ENCODE measurements around the gene C1orf50.
A peak's percentile ranks its signal among the peaks of the same experiment; 100 is the strongest.
"Not testable (repeated sequence)": the region's sequence is repeated elsewhere in the genome, so short reads cannot be mapped to it uniquely, and the experiment has no call there.

C1orf50 gene

DNA sequence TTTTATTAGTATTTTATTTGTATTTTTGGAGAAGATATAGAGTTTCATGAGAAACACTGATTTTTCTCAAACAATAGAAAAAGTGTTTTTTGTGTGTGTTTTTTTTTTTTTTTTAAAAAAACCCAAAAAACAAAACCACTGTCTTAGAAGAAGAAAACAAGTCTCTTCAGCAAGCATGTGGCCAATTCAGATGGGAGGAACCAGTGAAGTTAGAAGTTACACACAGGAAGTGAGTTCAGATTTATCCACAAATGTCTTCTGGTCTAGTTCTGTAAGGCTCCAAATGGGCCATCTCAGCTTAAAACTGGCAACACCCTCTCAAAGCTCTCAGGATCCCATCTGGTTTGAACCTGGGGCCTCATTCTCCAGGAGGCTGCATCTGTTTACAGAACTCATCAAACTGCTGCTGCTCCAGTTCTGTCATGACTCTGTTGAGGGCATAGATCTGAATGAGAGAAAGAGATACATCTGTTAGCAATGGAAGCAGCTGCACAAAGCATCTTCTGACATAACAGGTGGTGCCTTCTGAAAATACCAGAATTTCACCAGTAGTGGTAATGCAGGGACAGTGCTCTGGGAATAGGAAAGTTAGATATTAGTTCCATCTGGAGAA is 40.1 kb downstream of the C1orf50 start:
- no peak for DNase-seq

DNA sequence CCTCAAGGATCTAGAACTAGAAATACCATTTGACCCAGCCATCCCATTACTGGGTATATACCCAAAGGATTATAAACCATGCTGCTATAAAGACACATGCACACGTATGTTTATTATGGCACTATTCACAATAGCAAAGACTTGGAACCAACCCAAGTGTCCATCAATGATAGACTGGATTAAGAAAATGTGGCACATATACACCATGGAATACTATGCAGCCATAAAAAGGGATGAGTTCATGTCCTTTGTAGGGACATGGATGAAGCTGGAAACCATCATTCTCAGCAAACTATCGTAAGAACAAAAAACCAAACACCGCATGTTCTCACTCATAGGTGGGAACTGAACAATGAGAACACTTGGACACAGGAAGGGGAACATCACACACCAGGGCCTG is 47.8 kb downstream of the C1orf50 start:
- DNase-seq = not testable (repeated sequence)

DNA sequence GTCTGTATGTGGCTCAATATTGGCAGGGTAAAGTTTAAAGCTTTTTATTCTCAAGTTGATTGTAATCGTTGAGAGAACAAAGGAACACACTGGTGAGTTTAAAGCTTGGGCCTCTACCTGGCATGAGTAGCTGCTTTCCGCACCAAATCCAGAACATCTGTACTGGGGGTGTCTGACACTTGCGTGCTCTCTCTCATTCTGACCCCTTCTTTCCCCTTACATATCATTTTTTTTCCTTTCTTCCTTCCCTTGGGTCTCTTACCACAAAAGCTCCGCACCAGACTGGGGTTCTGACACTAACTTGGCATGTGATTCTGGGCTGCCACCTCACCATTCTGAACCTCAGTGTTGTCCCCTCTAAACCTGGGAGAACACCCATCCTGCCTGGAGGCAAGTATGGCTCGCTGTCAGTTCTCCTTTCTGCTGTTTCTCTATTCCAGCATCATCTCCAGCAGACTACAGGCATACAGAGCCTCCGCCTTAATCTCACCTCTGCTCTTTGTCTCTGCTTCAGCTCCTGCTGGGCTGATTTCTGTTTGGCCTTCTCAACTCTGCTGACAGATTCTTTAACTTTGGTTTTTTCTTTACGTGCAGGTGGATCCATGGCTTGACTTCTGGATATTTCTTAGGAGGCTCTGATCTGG is 49.0 kb downstream of the C1orf50 start:
- no peak for DNase-seq

DNA sequence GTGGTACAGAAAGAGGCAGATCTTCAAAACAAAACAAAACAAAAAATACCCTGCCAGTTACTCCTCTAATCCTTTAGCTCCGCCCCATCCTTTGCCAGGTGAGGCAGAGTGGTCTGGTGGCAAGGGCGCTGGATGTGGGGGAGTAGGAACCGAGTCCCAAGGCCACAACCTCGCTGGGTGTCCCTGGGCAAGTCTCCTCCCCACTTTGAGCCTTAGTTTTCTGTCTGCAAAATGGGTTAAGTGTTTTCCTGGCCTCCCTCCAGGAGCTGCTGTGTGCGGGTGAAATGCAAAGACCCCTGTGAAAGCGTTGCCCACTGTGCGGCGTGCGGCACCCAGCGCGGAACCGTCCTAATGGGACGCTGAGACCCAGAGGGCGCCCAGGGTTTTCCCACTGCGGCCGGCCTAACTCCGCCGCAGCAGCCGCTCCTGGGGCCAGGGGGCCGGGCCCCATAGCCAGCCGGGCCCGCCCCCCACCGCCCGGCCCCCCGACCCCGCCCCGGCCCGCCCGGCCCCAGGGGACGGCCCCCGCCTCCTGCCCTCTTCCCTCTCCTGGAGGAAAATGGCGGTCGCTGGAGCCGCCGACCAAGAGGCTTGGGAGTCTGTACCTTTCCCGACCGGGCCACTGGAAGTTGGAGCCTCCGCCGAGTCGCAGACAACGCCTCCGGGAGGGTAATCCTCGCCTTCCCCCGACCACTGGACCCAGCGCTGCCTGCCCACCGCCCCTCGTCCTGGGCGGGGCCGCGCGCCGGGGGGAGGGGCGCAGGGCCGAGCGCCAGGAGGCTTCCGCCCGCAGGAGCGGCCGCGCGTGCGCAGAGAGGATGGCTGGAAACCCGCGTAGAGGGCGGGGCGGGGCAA is 49.8 kb downstream of the C1orf50 start, which contains the start of the genes ERMAP and SVBP:
Gene ERMAP, plus strand, starts transcription at position 538 of the 855 bp plus-strand sequence. CDS start 13,327 bp downstream, outside the sequence.
Gene SVBP, minus strand, starts transcription at position 813 of the 855 bp plus-strand sequence. CDS start 853 bp downstream, outside the sequence.
- peak; percentile 96 for DNase-seq

DNA sequence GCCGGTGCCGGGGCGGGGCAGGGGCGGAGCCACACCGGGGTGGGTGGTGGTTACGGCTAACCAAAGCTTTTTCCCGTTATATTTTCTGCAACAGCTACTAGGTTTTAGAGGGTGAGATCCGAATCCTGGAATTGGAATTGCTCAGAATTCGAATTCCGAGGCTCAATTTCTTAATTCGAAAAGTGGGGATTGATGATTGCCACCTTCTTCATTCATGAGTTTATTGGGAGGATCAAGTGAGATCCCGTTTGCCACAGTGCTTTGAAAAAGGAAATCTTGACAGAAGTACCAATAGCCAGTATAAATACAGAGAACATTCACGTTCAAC is 50.4 kb downstream of the C1orf50 start:
- no peak for DNase-seq

DNA sequence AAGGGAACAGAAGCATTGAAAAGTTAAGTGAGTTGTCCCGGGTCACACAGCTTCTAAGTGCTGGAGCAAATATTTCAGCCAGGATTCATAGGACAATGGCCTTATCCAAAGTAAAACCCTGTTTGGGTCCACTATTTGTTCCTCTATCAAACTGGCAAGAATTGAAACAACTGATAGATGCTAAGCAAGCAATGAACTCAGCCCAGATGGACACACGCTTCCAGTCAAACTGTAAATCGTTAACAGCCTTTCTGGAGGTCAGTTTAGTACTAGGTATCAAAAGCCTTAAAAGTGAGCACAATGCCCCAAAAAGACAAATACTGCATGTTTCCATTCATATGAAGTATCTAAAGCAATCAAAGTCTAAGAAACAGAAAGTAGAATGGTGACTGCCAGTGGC is 50.9 kb downstream of the C1orf50 start:
- no peak for DNase-seq

DNA sequence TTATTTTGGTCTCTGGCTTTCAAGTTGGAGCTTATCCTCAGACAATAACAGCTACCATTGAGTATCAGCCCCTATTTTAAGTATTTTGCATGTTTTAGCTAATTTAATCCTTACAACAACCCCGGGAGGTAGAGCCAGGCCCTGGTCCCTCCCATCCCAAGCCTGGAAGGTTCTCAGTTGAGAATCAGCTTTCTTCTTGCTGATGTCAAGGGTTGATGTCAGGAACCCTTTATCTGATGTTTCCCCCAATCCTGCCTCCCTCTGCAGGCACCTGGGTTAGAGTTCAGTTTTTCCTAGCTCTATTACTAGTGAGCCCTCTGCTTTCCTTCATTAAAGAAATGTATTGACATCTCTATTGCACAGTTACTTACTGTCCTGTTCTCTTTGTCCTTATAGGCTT is 53.8 kb downstream of the C1orf50 start:
- no peak for DNase-seq

DNA sequence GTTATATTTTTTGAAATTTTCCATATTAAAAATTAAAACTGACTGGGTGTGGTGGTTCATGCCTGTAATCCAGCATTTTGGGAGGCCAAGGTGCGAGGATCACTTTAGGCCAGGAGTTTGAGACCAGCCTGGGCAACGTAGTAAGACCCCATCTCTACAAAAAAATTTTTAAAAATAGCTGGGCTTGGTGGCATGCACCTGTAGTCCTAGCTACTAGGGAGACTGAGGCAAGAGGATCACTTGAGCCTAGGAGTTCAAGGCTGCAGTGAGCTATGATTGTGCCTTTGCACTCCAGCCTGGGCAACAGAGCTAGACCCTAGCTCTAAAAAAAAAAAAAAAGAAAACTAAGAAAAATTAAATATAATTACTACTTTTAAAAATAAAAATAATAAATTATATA is 54.6 kb downstream of the C1orf50 start:
- no peak for DNase-seq

DNA sequence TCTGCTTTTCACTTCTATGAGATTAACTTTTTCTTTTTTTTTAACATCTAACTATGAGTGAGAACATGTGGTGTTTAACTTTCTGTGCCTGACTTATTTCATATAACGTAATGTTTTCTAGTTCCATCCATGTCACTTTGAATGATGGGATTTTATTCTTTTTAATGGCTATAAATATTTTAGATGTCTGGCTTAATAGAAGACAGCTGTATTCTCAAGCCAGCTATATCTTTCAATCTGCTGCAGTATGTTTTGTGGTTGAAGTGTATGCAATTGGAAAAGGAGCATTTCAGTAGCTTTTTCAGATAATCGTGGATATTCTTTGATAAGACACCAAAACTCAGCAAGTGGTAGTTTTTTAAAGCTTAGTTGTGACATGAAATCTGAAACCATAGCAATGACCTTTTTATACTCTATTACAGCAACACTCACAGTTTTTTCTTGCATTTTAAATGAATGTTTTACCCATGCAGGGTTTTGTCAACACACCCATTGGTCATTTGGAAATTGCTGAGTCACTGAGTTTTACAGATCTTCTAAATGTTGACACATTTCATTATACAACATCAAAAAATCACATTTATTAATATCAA is 55.8 kb downstream of the C1orf50 start:
- DNase-seq = no peak

DNA sequence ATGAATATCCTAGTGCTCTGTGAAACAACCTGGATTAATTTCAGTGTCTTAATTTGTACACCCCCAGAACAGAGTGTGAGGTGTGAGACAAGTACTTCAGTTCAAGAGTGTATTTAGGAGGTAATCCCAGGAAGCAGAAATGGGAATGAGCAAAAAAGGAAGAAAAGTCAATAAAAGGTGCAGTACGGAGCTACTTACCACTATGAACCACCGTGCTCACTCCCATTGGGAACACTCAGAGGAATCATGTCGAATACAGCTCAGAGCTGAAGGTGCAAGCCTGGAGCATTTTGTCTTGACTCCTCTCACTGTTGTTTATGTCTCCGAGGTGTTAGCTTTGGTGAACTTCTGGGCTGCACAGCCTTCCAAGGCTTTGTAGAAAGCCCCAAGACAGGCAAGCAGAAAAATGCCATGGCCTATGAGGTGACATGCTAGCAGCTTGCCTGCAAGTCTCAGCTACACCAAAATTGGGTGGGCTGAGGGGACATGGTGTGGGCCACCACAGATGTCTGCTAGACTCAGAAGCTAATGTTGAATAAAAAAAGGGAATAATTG is 57.5 kb downstream of the C1orf50 start:
- DNase-seq = no peak

DNA sequence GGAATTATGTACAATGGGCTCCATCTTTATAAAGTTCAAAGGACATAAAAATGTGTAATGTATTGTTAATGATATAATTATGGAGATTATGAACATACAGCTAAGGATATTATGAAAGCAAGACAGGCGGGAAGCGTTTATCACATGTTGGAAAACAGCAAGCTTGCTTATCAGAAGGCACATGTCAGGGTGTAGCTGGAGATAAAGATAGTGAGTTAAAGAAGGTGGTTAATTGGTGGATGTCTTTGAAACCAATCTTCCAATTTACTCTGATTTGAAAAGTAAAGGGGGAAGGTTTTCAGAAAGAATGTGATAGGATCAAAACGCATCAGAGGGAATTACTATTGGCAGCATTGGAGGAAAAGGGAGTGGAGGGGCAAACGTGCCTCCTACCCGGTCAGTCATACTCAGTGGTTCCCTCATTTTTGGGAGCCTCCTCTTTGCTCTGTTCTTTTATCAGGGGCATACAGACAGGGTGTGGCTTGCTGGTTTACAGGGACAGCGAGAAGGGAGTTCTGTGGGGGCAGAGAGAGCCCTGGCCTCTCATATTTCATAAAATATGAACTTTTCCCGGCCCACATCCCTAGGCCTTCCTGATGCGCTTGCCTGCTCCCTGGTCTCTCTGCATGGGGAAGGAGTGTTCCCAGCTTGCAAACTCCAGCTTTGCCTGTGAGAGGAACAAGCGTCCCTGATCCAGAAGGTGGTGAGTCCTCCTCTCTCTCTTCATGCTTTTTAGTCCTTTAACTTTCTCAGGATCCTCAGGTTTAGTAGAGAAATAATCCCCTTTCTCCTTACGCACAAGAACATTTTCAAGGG is 58.2 kb downstream of the C1orf50 start:
- DNase-seq = no peak
